Measurements from ENCODE around the gene WDFY1.

GRCh38 chr2:223979730-223980396 lies 34.7 kb upstream of the WDFY1 start:
- TF ChIP-seq ZNF316 (IDR thresholded peaks at IDR 0.05) (no peak), HMGXB4 (CRISPR knock-in tag; IDR thresholded peaks at IDR 0.05) (no peak), POLR2A (conservative IDR thresholded peaks at IDR 0.05) (no peak), IRF2 (CRISPR knock-in tag; IDR thresholded peaks at IDR 0.05) (no peak), SIN3B (IDR thresholded peaks at IDR 0.05; ENCODE audit: low read depth) (no peak), FOXM1 (IDR thresholded peaks at IDR 0.05; ENCODE audit: low read depth) (no peak), FOXM1 (CRISPR knock-in tag; IDR thresholded peaks at IDR 0.05; ENCODE audit: low read depth) (no peak), MXI1 (IDR thresholded peaks at IDR 0.05; ENCODE audit: low read depth, low read length) (no peak)

Data from K562 (cell line).